D721Med (cell line): ENCODE measurements around the gene RAB27A.

Experiments
- DNase-seq: peaks from one replicate; pipeline ENCODE4 v3.0.0; 2011; ENCODE audit warnings: low spot score; ENCODE audit not compliant: insufficient read length
- FAIRE-seq: peaks from 2 replicates; lab custom pipeline; 2011; peaks lifted over from hg19 to GRCh38; lab: Jason Lieb, UNC
- TF ChIP-seq, protein P1 (sequence below): IDR thresholded peaks from 2 replicates; pipeline ENCODE4 v1.5.1; 2012; ENCODE audit warnings: mild to moderate bottlenecking, control low read depth; ENCODE audit not compliant: insufficient read depth; ENCODE audit errors: missing control alignments

RAB27A gene

DNA sequence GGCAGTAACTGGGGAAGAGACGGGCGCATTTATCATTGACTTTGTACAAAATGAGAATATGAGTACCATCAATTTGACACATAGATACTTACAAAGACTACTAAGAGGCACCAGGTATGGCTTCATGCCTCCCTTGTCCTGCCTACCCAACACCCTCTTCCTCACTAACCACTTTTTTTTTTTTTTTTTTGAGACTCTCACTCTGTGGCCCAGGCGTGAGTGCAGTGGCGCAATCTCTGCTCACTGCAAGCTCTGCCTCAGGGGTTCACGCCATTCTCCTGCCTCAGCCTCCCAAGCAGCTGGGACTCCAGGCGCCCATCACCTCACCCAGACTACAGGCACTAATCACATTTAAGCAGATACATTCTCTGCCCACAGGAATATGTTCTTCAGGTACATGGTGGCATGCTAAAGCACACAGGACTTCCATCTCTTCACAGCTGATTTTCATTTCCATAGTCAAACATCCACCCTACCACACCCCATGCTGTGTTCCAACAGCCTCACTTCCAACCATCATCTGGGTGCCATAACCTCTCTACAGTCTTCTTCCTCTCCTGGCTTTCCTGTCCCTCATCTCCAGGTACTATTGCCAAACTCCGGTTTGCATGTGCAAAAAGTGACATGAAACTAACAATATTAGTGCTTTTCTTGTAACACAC lies 41.7 kb downstream of the RAB27A start:
- no peak for FAIRE-seq
- TF ChIP-seq, protein P1, sequence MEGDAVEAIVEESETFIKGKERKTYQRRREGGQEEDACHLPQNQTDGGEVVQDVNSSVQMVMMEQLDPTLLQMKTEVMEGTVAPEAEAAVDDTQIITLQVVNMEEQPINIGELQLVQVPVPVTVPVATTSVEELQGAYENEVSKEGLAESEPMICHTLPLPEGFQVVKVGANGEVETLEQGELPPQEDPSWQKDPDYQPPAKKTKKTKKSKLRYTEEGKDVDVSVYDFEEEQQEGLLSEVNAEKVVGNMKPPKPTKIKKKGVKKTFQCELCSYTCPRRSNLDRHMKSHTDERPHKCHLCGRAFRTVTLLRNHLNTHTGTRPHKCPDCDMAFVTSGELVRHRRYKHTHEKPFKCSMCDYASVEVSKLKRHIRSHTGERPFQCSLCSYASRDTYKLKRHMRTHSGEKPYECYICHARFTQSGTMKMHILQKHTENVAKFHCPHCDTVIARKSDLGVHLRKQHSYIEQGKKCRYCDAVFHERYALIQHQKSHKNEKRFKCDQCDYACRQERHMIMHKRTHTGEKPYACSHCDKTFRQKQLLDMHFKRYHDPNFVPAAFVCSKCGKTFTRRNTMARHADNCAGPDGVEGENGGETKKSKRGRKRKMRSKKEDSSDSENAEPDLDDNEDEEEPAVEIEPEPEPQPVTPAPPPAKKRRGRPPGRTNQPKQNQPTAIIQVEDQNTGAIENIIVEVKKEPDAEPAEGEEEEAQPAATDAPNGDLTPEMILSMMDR = no peak
- DNase-seq = no peak

- no peak for FAIRE-seq
- DNase-seq = no peak
- TF ChIP-seq, protein P1 = no peak
These were observed 42.3 kb downstream of the RAB27A start for GRCh38 chr15:55247311-55247710.

DNA sequence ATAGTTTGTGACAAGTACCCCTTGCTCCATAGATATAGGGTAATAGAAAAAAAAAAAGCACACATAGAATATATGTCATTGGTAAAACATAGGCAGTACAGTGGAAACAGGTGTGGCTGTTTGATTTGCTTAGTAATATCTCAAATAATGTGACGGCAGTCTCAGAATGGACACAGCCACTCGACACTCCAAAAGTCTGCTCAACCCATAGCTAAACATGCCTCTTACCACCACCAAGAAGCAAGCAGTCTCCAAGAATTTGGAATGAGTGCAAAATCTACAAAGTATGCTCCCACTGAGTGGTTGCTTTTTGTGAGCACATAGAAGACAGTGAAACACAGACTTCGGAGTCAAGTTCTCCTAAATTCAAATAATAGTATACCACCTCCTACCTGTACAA lies 43.0 kb downstream of the RAB27A start:
- TF ChIP-seq, protein P1 = no peak
- no peak for DNase-seq
- FAIRE-seq = no peak

DNA sequence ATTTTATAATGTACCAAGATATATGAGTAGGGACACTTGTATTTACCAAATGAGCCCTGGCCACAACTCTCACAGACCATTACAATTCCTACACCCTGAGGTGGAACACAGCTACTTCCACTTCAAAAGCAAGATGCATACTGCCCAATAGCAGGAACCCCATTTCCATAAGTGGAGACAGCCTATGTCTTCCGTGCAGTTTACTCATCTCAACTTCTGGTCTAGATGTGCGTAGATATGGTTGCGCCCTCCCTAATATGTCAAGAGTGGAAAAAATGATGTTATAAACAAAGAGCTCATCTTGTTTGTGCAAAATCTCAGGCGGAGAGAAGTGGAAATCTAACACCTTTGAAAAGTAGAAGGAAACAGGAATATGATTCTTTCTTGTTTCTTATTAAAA lies 44.6 kb downstream of the RAB27A start:
- TF ChIP-seq, protein P1 = no peak
- FAIRE-seq (no peak), DNase-seq (no peak)

- TF ChIP-seq, protein P1 = no peak
- FAIRE-seq (no peak), DNase-seq (no peak)
These were observed 47.7 kb downstream of the RAB27A start for GRCh38 chr15:55241891-55242290.

GRCh38 chr15:55241186-55241585 lies 48.4 kb downstream of the RAB27A start:
- TF ChIP-seq, protein P1 = no peak
- no peak for DNase-seq
- no peak for FAIRE-seq

GRCh38 chr15:55240125-55240760 lies 49.4 kb downstream of the RAB27A start:
- TF ChIP-seq, protein P1 = no peak
- no peak for DNase-seq
- FAIRE-seq = no peak
